ENCODE data around the gene CCSAP. TPM values are rescaled to one million over a fixed set of nuclear protein-coding genes. Genes with fewer than 3 reads are reported as not detected.

CCSAP gene
- total and polyA plus RNA-seq, 2 of the 13 experiments (the other 11 are each of a cell fraction or from before 2014, with no cell fraction given): 3.7 to 9.0 TPM

DNA sequence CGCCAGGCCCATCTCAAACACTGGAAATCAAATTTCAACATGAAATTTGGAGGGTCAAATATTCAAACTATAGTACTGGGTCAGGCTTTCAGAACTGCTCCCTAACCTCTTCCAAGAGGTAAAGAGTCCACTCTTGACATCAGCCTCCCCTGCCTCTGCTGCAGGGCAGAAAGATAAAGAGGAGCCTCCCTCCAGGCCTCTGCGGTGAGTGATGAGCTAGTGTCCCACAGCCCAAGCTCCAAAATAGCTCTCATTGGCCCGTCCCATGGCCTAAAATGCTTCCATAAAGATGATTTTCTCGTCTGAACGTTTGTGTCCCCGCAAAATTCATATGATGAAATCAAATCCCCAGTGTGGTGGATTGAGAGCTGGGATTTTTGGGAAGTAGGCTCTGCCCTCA lies 33.7 kb upstream of the CCSAP start:
- Histone ChIP-seq H3K79me2 (ENCODE audit: insufficient read depth, low read length) (no peaks in the 10 kb centered on the region), H2AFZ (ENCODE audit: low read length) (no peak overlapping the region), H3K9me3 (ENCODE audit: low read length) (no peaks in the 10 kb centered on the region), H4K20me1 (ENCODE audit: insufficient read depth, low read length) (no peaks in the 10 kb centered on the region), H3K4me3 (replicated peaks in 1 of 3; ENCODE audit: insufficient read depth in 1 of 3, low read depth in 2 of 3, low read length in 3 of 3) (no peak overlapping the region), H3K27ac (ENCODE audit: extremely low read length, insufficient read depth, low read length) (no peak overlapping the region), H3K36me3 (replicated peaks in 1 of 2; ENCODE audit: control insufficient read depth in 1 of 2, insufficient read depth in 2 of 2, low read length in 2 of 2) (no peaks in the 10 kb centered on the region), H3K4me2 (ENCODE audit: low read depth, low read length) (no peak overlapping the region), H3K4me1 (ENCODE audit: insufficient read depth, low read length) (no peaks in the 10 kb centered on the region), H3K9ac (ENCODE audit: insufficient read depth, low read depth, low read length) (no peak overlapping the region), H3K27me3 (ENCODE audit: control insufficient read depth in 1 of 2, insufficient read depth in 2 of 2, low read length in 2 of 2) (peaks cover 3 to 38% of the 10 kb centered on the region in 2 experiments)
- POLR2A ChIA-PET: no interaction called here
- WGBS (ENCODE audit: low lambda C conversion rate): 46% methylated on average over 6 of the region's 6 CpGs
- CTCF ChIA-PET (ENCODE audit: low intra/inter-chr PET ratio, low total read pairs): no interaction called here
- FAIRE-seq (no peak), ATAC-seq (no peak), DNase-seq (ENCODE audit: low spot score) (no peak)
- no TSS peak for BruUV-seq (replicated peaks)
- intact Hi-C loops (cut with micrococcal nuclease; ENCODE audit: unreplicated experiment): no loop called here
- in situ Hi-C loops (cut with HindIII; ENCODE audit: extremely low pct_ligation_motif_present, low pct_unique_long_range_greater_than_20kb): no loop called here
- TF ChIP-seq POLR2AphosphoS5 (IDR thresholded peaks at IDR 0.05; ENCODE audit: low read depth, low read length): no peak
- TF ChIP-seq GTF3A (CRISPR knock-in tag; conservative IDR thresholded peaks at IDR 0.05): no peak
- no peak for TF ChIP-seq HMG20A (CRISPR knock-in tag; IDR thresholded peaks at IDR 0.05; ENCODE audit: borderline replicate concordance)
- no peak for TF ChIP-seq SP2 (CRISPR knock-in tag; IDR thresholded peaks at IDR 0.05)
- TF ChIP-seq, protein P1, sequence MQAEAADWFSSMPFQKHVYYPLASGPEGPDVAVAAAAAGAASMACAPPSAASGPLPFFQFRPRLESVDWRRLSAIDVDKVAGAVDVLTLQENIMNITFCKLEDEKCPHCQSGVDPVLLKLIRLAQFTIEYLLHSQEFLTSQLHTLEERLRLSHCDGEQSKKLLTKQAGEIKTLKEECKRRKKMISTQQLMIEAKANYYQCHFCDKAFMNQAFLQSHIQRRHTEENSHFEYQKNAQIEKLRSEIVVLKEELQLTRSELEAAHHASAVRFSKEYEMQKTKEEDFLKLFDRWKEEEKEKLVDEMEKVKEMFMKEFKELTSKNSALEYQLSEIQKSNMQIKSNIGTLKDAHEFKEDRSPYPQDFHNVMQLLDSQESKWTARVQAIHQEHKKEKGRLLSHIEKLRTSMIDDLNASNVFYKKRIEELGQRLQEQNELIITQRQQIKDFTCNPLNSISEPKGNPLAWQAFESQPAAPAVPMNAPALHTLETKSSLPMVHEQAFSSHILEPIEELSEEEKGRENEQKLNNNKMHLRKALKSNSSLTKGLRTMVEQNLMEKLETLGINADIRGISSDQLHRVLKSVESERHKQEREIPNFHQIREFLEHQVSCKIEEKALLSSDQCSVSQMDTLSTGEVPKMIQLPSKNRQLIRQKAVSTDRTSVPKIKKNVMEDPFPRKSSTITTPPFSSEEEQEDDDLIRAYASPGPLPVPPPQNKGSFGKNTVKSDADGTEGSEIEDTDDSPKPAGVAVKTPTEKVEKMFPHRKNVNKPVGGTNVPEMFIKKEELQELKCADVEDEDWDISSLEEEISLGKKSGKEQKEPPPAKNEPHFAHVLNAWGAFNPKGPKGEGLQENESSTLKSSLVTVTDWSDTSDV (CRISPR knock-in tag; IDR thresholded peaks at IDR 0.05): no peak
- no peak for TF ChIP-seq CREM (IDR thresholded peaks at IDR 0.05)
- no peak for TF ChIP-seq CREM (CRISPR knock-in tag; IDR thresholded peaks at IDR 0.05)
- no peak for TF ChIP-seq NR3C1 (CRISPR knock-in tag; IDR thresholded peaks at IDR 0.05)
- TF ChIP-seq, protein P2, sequence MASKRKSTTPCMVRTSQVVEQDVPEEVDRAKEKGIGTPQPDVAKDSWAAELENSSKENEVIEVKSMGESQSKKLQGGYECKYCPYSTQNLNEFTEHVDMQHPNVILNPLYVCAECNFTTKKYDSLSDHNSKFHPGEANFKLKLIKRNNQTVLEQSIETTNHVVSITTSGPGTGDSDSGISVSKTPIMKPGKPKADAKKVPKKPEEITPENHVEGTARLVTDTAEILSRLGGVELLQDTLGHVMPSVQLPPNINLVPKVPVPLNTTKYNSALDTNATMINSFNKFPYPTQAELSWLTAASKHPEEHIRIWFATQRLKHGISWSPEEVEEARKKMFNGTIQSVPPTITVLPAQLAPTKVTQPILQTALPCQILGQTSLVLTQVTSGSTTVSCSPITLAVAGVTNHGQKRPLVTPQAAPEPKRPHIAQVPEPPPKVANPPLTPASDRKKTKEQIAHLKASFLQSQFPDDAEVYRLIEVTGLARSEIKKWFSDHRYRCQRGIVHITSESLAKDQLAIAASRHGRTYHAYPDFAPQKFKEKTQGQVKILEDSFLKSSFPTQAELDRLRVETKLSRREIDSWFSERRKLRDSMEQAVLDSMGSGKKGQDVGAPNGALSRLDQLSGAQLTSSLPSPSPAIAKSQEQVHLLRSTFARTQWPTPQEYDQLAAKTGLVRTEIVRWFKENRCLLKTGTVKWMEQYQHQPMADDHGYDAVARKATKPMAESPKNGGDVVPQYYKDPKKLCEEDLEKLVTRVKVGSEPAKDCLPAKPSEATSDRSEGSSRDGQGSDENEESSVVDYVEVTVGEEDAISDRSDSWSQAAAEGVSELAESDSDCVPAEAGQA (IDR thresholded peaks at IDR 0.05; ENCODE audit: low read depth): no peak
- TF ChIP-seq, protein P2 (CRISPR knock-in tag; IDR thresholded peaks at IDR 0.05; ENCODE audit: borderline replicate concordance): no peak
- no peak for TF ChIP-seq GLMP (CRISPR knock-in tag; IDR thresholded peaks at IDR 0.05; ENCODE audit: borderline replicate concordance)
- no peak for TF ChIP-seq GABPA (IDR thresholded peaks at IDR 0.05; ENCODE audit: low read depth, low read length)
- TF ChIP-seq GABPA (CRISPR knock-in tag; IDR thresholded peaks at IDR 0.05; ENCODE audit: low read depth): no peak
- TF ChIP-seq ZNF772 (CRISPR knock-in tag; IDR thresholded peaks at IDR 0.05): no peak
- TF ChIP-seq ZNF292 (CRISPR knock-in tag; IDR thresholded peaks at IDR 0.05; ENCODE audit: borderline replicate concordance, low read depth): no peak
- no peak for TF ChIP-seq ZNF552 (CRISPR knock-in tag; IDR thresholded peaks at IDR 0.05; ENCODE audit: borderline replicate concordance)
- TF ChIP-seq ZNF775 (CRISPR knock-in tag; IDR thresholded peaks at IDR 0.05; ENCODE audit: borderline replicate concordance): no peak
- no peak for TF ChIP-seq NFYC (CRISPR knock-in tag; IDR thresholded peaks at IDR 0.05)
- TF ChIP-seq GATA4 (IDR thresholded peaks at IDR 0.05; ENCODE audit: borderline replicate concordance, low read depth): no peak
